Fibroblast of peridontal ligament (primary cell): ENCODE results near the gene MCF2L2.

Experiments used
- DNase-seq: peaks from one replicate; pipeline ENCODE4 v3.0.0-alpha.2; 2010; ENCODE audit errors: extremely low read depth

Gene MCF2L2

GRCh38 chr3:183293966-183294365 is 134.5 kb downstream of the MCF2L2 start:
- no peak for DNase-seq

- DNase-seq: no peak
These were observed 136.9 kb downstream of the MCF2L2 start for GRCh38 chr3:183291497-183292031.

GRCh38 chr3:183290216-183290615 is 138.2 kb downstream of the MCF2L2 start:
- DNase-seq: no peak

- DNase-seq: no peak
These were observed 140.3 kb downstream of the MCF2L2 start for GRCh38 chr3:183288117-183288516.

- peak; percentile 50 for DNase-seq
These were observed 141.0 kb downstream of the MCF2L2 start for GRCh38 chr3:183287301-183287971.

GRCh38 chr3:183285828-183286457 is 142.5 kb downstream of the MCF2L2 start:
- peak; percentile 93 for DNase-seq

- DNase-seq: no peak
These were observed 143.1 kb downstream of the MCF2L2 start for GRCh38 chr3:183285318-183285717.

GRCh38 chr3:183284570-183284969 is 143.8 kb downstream of the MCF2L2 start:
- no peak for DNase-seq

- DNase-seq: peak; percentile 34
These were observed 144.5 kb downstream of the MCF2L2 start for GRCh38 chr3:183283886-183284285.

GRCh38 chr3:183281126-183281797 is 147.2 kb downstream of the MCF2L2 start:
- DNase-seq: no peak

- DNase-seq: no peak
These were observed 149.0 kb downstream of the MCF2L2 start for GRCh38 chr3:183279371-183279770.

- DNase-seq: no peak
These were observed 149.8 kb downstream of the MCF2L2 start for GRCh38 chr3:183278479-183279088.

GRCh38 chr3:183277260-183277659 is 151.2 kb downstream of the MCF2L2 start:
- no peak for DNase-seq

GRCh38 chr3:183275937-183276336 is 152.5 kb downstream of the MCF2L2 start:
- DNase-seq: no peak

- DNase-seq: peak; percentile 90
These were observed 153.0 kb downstream of the MCF2L2 start for GRCh38 chr3:183275418-183275817.

- no peak for DNase-seq
These were observed 153.8 kb downstream of the MCF2L2 start for GRCh38 chr3:183274609-183275008.

GRCh38 chr3:183272791-183273190 is 155.6 kb downstream of the MCF2L2 start:
- DNase-seq: no peak

GRCh38 chr3:183272142-183272541 is 156.3 kb downstream of the MCF2L2 start:
- no peak for DNase-seq

- DNase-seq: no peak
These were observed 158.1 kb downstream of the MCF2L2 start for GRCh38 chr3:183270344-183270743.

GRCh38 chr3:183269345-183269744 is 159.1 kb downstream of the MCF2L2 start:
- DNase-seq: no peak

GRCh38 chr3:183268366-183268765 is 160.1 kb downstream of the MCF2L2 start:
- DNase-seq: no peak

- no peak for DNase-seq
These were observed 161.3 kb downstream of the MCF2L2 start for GRCh38 chr3:183267140-183267539.
